HG02571 (cell line): ENCODE data around the gene PSG6.
"Not testable (repeated sequence)": the region's sequence is repeated elsewhere in the genome, so short reads cannot be mapped to it uniquely, and the experiment has no call there.

ENCODE experiments used
- ATAC-seq: cut with Tn5 transposase; IDR thresholded peaks from one replicate; pipeline ENCODE4 v1.9.1; 2021; ENCODE audit warnings: mild to moderate bottlenecking, moderate library complexity; ENCODE audit not compliant: unreplicated experiment

The PSG6 gene

GRCh38 chr19:42917634-42918033 lies at the start of gene PSG6:
TSS of gene PSG6 (minus strand) at chr19:42917894. CDS start at chr19:42917792, 102 bp downstream.
- ATAC-seq: not testable (repeated sequence)

- no peak for ATAC-seq
These were observed 47.5 kb upstream of the PSG6 start for GRCh38 chr19:42965176-42965575.

GRCh38 chr19:42961119-42961518 lies 43.4 kb upstream of the PSG6 start:
- ATAC-seq: no peak

GRCh38 chr19:42952126-42952525 lies 34.4 kb upstream of the PSG6 start:
- ATAC-seq: not testable (repeated sequence)

GRCh38 chr19:42951476-42951875 lies 33.8 kb upstream of the PSG6 start:
- ATAC-seq: not testable (repeated sequence)

GRCh38 chr19:42942187-42942789 lies 24.6 kb upstream of the PSG6 start:
- no peak for ATAC-seq

GRCh38 chr19:42937107-42937506 lies 19.4 kb upstream of the PSG6 start, which contains the start of gene PSG7:
TSS of gene PSG7 (minus strand) at chr19:42937207. CDS start at chr19:42937076, 131 bp downstream.
- ATAC-seq: not testable (repeated sequence)

GRCh38 chr19:42934726-42935125 lies 17.0 kb upstream of the PSG6 start:
- ATAC-seq: not testable (repeated sequence)

GRCh38 chr19:42934183-42934582 lies 16.5 kb upstream of the PSG6 start:
- not testable (repeated sequence) for ATAC-seq

- ATAC-seq: not testable (repeated sequence)
These were observed 15.7 kb upstream of the PSG6 start for GRCh38 chr19:42933412-42933811.

GRCh38 chr19:42932485-42933101 lies 14.9 kb upstream of the PSG6 start:
- not testable (repeated sequence) for ATAC-seq

GRCh38 chr19:42930214-42930613 lies 12.5 kb upstream of the PSG6 start:
- not testable (repeated sequence) for ATAC-seq

GRCh38 chr19:42928896-42929295 lies 11.2 kb upstream of the PSG6 start:
- ATAC-seq: no peak

GRCh38 chr19:42926781-42927180 lies 9.1 kb upstream of the PSG6 start:
- no peak for ATAC-seq

- not testable (repeated sequence) for ATAC-seq
These were observed 5.4 kb upstream of the PSG6 start for GRCh38 chr19:42923106-42923505.

- not testable (repeated sequence) for ATAC-seq
These were observed 3.3 kb upstream of the PSG6 start for GRCh38 chr19:42920971-42921370.

- ATAC-seq: no peak
These were observed 2.0 kb upstream of the PSG6 start for GRCh38 chr19:42919757-42920079.

- ATAC-seq: not testable (repeated sequence)
These were observed 1.5 kb upstream of the PSG6 start for GRCh38 chr19:42919070-42919756.

GRCh38 chr19:42918377-42919069 lies 829 bp upstream of the PSG6 start:
- not testable (repeated sequence) for ATAC-seq

GRCh38 chr19:42916931-42917330 lies 763 bp downstream of the PSG6 start:
- ATAC-seq: not testable (repeated sequence)

GRCh38 chr19:42913516-42913915 lies 4.2 kb downstream of the PSG6 start:
- not testable (repeated sequence) for ATAC-seq
